ENCODE measurements around the gene MRGPRE. TPM values are rescaled to one million over a fixed set of nuclear protein-coding genes. Genes with fewer than 3 reads are reported as not detected.

MRGPRE gene
- total RNA-seq, 1 donor from 2014 or later: not detected

DNA sequence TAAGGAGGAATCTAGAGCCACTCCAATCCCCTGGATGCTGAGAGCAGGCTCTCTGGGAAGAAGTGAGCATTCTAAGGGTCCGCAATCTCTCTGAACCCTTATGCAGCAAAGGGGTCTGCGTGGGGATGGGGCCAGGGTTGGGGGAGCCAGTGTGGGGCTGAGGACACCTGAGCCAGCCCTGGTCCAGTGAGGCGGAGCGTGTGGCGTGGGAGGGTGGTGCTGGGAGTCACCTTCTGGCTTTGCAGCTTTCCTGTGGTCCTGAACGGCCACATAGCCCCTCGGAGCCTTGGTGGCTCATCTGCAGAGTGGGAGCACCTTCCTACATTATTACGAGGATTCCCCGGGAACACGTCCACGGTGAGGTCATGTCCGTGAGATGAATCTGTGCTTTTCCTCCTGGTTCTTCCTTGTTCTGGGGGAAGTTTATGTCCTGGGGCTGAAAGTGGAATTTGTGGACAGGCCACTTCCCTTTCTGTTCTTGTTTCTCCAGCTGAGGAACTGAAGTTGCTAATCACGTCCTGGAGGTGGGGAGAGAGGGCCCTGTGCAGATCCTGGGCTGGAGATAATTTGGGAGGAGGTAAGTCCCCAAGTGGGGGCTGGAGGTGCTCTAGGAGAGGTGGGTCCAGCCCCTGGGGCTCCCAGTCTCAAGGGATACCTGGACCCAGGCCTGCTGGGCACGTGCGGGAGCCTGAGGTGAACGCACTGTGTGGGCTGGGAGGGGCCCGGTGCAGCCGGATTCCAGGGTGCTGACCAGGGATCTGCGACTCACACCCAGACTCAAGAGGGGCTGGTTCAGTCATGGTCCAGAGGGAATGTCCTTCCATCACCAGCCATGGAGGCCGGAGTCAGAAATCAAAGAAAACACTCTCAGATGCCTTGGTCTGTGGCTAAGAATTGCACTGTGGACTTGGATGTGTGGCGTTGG lies 6.1 kb downstream of the MRGPRE start:
- no peak for FAIRE-seq
- DNase-seq (ENCODE audit: low read depth): no peak
- Histone ChIP-seq H3K4me3 (ENCODE audit: low read depth, low read length) (no peak overlapping the region), H3K36me3 (ENCODE audit: control insufficient read depth, insufficient read depth, low read length) (no peaks in the 10 kb centered on the region), H3K27me3 (ENCODE audit: control insufficient read depth, insufficient read depth, low read length) (no peaks in the 10 kb centered on the region)
- TF ChIP-seq, protein P1, sequence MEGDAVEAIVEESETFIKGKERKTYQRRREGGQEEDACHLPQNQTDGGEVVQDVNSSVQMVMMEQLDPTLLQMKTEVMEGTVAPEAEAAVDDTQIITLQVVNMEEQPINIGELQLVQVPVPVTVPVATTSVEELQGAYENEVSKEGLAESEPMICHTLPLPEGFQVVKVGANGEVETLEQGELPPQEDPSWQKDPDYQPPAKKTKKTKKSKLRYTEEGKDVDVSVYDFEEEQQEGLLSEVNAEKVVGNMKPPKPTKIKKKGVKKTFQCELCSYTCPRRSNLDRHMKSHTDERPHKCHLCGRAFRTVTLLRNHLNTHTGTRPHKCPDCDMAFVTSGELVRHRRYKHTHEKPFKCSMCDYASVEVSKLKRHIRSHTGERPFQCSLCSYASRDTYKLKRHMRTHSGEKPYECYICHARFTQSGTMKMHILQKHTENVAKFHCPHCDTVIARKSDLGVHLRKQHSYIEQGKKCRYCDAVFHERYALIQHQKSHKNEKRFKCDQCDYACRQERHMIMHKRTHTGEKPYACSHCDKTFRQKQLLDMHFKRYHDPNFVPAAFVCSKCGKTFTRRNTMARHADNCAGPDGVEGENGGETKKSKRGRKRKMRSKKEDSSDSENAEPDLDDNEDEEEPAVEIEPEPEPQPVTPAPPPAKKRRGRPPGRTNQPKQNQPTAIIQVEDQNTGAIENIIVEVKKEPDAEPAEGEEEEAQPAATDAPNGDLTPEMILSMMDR (IDR thresholded peaks at IDR 0.05; ENCODE audit: insufficient read depth, low read length, severe bottlenecking): no peak

DNA sequence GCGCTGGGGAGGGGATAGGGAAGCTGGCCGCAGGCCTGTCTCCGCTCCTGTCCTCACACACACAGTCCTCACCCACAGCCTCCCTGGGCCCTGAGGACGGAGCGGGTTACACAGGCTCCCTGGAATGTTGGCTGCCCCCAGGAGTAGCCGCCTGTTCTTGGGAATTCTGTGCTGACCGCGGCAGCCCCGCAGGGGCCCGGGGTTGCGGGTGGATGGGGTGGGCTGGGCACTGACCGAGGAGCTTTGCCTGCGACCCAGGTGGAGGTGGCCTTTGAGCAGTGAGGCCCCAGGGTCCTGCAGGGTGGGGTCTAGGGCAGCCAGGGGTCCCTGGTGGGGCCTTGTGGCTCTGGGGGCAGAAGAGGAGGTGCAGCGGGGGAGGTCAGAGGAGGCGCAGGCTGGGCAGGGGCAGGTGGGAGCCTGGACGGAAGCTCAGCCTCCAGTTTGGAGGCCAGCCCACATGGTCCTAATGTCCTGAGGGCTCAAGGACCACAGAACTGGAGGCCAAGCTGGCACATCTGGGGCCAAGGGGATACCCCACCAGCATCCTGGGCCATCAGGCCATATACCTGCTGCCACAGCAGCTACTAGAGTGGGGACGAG lies 7.0 kb downstream of the MRGPRE start:
- H3K36me3 ChIP-seq (ENCODE audit: control insufficient read depth, insufficient read depth, low read length): no peaks in the 10 kb centered on the region
- no peak for DNase-seq (ENCODE audit: low read depth)
- FAIRE-seq: no peak
- TF ChIP-seq, protein P1 (IDR thresholded peaks at IDR 0.05; ENCODE audit: insufficient read depth, low read length, severe bottlenecking): no peak
- H3K27me3 ChIP-seq (ENCODE audit: control insufficient read depth, insufficient read depth, low read length): peaks cover 6% of the 10 kb centered on the region
- H3K4me3 ChIP-seq (ENCODE audit: low read depth, low read length): no peak overlapping the region

DNA sequence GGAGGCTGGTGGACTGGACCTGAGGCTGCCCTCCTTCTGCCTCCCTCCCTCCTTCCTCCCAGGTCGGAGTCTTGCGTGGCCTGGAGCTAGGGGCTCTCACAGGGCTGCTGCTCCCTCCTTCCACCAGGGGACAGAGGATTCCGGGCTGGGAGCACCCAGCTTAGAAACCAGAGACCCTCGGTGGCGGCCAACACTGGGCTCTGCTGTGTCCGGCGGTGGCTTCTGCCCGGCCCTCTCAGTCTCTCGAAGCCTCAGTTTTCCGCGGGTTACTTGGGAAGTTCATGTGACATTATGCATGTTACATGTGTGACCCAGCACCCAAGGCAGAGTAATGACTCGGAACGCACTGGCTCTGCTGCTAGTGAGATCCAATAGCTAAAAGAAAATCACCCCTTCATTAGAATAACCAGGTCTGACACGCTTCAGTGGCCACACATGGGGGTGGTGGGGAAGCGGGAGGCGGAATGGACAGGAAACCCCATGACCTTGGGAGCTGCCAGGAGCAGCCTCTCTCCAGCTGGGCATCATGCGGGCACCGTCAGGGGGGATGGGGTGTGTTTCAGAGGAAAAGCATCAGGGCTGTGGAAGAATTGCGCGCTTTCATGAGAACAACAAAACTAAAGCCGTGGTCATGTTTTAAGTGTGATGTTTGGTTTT lies 7.7 kb downstream of the MRGPRE start:
- FAIRE-seq: no peak
- H3K27me3 ChIP-seq (ENCODE audit: control insufficient read depth, insufficient read depth, low read length): peaks cover 7% of the 10 kb centered on the region
- no peak overlapping the region for H3K4me3 ChIP-seq (ENCODE audit: low read depth, low read length)
- TF ChIP-seq, protein P1 (IDR thresholded peaks at IDR 0.05; ENCODE audit: insufficient read depth, low read length, severe bottlenecking): no peak
- no peak for DNase-seq (ENCODE audit: low read depth)
- no peaks in the 10 kb centered on the region for H3K36me3 ChIP-seq (ENCODE audit: control insufficient read depth, insufficient read depth, low read length)

DNA sequence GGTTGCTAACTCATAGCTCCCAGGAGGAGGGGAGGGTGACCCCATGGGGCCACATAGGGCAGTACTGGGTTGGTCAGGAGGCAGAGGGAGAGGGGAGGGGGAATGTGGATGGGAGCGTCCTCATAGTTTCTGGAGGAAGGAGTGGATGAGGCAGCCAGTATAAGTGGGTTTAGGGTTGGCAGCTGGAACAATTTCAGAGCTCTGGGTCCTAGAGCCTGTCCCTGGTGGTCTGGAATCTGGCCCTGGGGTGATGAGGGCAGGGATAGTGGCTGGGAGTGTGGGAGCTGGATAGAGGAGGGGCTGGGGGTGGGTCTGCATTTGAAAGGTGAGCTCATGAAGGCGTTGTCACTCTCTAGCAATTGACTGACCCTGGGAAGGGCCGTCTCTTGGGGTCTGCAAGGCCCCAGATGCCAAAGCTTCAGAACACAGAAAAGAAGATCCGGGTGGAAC lies 8.3 kb downstream of the MRGPRE start:
- H3K36me3 ChIP-seq (ENCODE audit: control insufficient read depth, insufficient read depth, low read length): no peaks in the 10 kb centered on the region
- TF ChIP-seq, protein P1 (IDR thresholded peaks at IDR 0.05; ENCODE audit: insufficient read depth, low read length, severe bottlenecking): no peak
- FAIRE-seq (no peak), DNase-seq (ENCODE audit: low read depth) (no peak)
- no peak overlapping the region for H3K4me3 ChIP-seq (ENCODE audit: low read depth, low read length)
- peaks cover 10% of the 10 kb centered on the region for H3K27me3 ChIP-seq (ENCODE audit: control insufficient read depth, insufficient read depth, low read length)

DNA sequence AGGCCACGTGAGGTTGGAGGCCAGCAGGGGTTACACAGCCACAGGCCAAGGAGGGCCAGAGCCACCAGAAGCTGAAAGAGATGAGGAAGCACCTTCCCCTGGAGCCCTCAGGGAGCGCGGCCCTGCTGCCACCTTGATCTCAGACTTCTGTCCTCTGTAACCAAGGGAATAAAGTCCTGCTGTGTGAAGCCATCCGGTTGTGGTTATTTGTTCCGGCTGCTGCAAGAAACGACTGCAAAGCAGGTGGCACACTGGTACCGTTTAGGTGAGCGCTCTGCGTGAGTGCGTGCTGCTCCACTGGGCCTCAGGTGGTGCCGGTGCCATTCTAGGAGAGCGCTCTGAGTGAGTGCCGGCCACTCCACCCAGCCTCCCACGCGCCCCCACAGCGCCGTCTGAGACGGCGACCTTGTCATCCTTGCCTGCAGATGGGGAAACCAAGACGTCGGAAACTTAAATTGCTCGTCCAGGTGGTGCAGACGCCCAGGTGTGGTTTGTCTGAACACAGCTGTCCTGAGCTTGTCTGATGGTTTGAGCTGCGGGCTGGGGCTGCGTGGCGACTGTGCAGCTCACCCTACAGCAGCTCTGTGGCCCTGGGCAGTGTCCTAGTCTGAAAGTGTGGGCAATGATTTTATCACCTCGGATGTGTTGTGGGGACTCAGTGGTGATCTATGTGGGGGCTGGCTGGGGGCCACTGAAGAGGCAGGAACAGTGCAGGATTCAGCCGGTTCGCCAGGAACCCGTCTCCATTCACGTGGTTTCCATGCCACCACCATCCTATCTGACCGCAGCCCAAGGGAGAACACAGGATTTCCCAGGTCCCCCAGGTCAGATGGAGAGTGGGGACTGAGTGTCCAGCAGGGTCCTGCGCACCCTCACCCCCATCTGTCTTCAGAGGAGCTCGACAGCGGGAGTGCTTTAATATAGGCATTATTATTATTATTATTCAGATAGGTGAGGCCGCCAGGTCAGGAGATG lies 9.0 kb downstream of the MRGPRE start:
- H3K36me3 ChIP-seq (ENCODE audit: control insufficient read depth, insufficient read depth, low read length): no peaks in the 10 kb centered on the region
- H3K27me3 ChIP-seq (ENCODE audit: control insufficient read depth, insufficient read depth, low read length): peaks cover 11% of the 10 kb centered on the region
- H3K4me3 ChIP-seq (ENCODE audit: low read depth, low read length): no peak overlapping the region
- FAIRE-seq: no peak
- no peak for DNase-seq (ENCODE audit: low read depth)
- TF ChIP-seq, protein P1 (IDR thresholded peaks at IDR 0.05; ENCODE audit: insufficient read depth, low read length, severe bottlenecking): no peak

Measured in bronchial epithelial cell (primary cell).